CD1c-positive myeloid dendritic cell (primary cell): ENCODE data around the gene ADGRD2.

Source experiments
- DNase-seq: peaks from one replicate; pipeline ENCODE4 v3.0.0-alpha.2; 2016; ENCODE audit errors: extremely low spot score

The ADGRD2 gene

GRCh38 chr9:124478354-124478753, 28.1 kb downstream of the ADGRD2 start:
- no peak for DNase-seq

DNA sequence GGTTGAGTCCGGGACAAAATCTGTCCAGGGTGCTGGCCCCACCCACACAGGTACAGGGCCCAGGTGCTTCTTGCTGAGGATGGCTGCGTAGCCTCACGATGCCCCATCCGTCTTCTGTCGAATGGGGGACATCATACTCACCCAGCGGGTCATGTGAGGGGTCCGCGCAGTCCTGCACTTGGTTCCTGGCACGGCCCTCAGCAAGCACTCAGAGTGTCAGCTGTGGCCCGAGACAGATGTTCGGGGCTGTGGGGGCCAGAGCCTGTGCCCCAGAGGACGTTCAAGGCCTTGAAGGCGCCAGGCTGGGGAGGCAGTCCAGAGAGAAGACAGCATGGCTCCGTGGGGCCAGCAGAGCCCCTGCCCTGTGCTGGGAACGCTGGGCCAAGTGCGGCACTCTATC, 29.1 kb downstream of the ADGRD2 start:
- no peak for DNase-seq

GRCh38 chr9:124479947-124480620, 29.8 kb downstream of the ADGRD2 start:
- DNase-seq: no peak

DNA sequence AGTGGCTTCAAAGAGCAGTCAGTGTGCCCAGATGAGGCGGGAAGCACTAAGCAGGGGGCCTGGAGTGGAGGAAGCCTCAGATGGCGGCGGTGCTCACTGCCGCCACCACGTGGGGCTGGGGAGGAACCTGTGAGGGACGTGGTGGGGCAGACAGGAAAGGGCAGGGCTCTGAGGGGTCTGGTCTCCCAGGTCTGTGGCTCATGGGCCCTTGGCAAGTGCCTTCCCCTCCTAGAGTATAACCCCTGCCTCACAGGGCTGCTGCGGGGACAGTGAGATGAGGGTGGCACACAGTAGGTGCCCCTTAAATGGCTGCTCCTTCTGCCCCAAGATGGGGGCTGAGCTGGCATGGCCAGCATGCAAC, 30.4 kb downstream of the ADGRD2 start:
- no peak for DNase-seq

GRCh38 chr9:124481115-124481514, 30.9 kb downstream of the ADGRD2 start:
- no peak for DNase-seq

DNA sequence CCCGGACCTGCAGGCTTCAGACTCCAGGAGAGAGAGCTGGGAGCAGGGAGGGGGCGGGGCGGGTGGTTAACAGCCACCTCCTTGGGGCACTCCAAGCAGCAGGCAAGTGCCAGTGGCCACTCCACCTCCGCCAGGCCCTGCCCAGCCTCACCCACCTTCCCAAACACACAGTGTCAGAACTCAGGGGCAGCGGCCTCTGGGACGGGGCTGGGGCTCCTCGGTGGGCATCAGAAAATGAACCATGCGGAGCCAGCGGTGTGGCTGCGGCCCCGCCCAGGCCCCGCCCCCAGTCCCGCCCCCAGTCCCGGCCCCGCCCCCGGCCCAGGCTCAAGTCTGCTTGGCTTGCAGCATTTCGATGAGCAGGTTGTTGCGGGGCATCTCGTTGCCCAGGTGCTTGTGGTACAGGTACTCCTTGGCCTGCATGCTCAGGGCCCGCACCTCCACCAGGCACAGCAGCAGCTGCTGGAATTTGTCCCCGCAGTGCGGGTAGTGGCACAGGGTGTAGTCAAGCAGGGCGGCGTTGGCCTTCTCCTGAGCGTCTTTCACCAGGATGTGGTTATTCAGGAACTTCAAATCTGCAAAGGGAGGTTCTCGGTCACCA, 32.3 kb downstream of the ADGRD2 start:
- DNase-seq: no peak

DNA sequence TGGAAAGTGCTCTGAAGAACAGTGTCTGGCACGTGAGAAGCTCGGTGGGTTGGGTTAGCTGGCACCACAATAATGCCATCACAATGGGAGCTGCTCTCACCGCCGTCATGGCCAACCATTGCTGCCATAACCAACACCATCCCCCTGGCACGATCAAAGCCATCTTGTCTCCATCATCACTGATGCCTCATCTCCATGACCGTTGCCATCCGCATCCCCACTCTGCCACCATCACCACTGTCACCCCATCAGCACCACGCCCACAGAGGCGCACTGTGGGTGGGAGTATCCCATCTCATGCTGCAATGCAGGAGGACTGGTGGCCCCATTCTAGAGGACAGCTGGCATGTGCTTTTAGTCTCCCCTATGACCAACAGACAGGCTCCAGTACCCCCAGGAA, 33.2 kb downstream of the ADGRD2 start:
- no peak for DNase-seq

DNA sequence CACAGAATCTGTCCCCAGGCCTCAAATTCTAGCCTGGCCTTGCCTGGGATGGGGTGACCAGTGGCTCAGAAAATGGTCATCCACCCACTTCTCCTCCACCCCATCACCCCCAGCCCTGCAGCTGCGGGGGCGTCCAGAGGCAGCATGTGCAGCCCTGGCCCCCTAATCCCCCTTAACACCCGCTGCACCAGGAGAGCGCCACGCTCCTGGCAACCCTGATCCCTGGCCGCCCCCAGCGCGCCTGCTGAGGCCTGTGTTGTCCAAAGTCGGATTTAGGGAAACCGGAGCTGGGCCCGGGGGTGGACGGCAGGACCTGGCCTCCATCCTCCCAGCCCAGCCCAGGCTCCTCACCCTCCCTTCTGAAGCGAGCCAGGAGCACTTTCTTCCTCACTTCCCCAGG, 35.0 kb downstream of the ADGRD2 start:
- DNase-seq: no peak

DNA sequence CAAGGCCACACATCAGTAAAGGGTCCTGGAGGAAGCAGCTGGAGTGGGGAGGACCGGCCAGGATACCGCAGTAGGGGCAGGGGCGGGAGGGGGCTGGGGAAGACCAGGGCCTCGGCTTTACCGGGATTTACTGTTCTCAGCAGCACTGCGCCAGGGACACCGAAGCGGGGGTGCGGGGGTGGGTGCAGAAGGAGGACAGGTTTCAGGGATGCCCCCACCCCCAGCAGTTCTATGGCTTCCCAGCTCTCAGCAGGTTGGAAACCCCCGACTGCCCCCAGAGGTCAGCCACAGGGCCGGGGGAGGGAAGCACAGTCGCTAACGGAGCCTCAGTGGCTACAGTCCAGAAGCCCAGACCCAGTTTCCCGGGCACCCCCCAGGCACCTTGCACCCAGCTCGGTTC, 35.7 kb downstream of the ADGRD2 start:
- no peak for DNase-seq

- DNase-seq: no peak
Measured at GRCh38 chr9:124486778-124487259, 36.6 kb downstream of the ADGRD2 start.

GRCh38 chr9:124487260-124488182, 37.3 kb downstream of the ADGRD2 start:
- no peak for DNase-seq

- no peak for DNase-seq
Measured at GRCh38 chr9:124488641-124489210, 38.5 kb downstream of the ADGRD2 start.

- no peak for DNase-seq
Measured at GRCh38 chr9:124489222-124489621, 39.0 kb downstream of the ADGRD2 start.

GRCh38 chr9:124490004-124490403, 39.8 kb downstream of the ADGRD2 start:
- no peak for DNase-seq

- DNase-seq: no peak
Measured at GRCh38 chr9:124491049-124491975, 41.1 kb downstream of the ADGRD2 start.

DNA sequence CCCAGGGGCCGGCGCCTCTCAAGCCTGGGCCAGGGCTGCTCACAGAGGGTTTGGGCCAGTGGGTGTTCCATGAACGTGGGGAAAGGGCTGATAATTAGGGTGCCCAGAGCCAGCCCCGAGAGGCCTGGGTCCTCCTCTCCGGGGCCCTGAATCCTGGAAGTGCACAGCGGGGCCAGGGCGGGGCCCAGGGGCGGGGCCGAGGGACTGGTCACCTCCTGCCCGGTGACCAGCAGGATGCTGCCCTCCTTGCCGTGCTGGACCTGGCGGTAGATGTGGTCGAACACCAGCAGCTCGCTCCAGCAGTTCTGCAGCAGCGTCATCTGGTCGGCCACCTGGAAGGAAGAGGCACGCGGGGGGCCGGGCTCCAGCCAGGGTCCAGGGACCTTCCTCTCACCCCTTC, 42.6 kb downstream of the ADGRD2 start:
- no peak for DNase-seq

GRCh38 chr9:124493218-124493617, 43.0 kb downstream of the ADGRD2 start:
- no peak for DNase-seq

DNA sequence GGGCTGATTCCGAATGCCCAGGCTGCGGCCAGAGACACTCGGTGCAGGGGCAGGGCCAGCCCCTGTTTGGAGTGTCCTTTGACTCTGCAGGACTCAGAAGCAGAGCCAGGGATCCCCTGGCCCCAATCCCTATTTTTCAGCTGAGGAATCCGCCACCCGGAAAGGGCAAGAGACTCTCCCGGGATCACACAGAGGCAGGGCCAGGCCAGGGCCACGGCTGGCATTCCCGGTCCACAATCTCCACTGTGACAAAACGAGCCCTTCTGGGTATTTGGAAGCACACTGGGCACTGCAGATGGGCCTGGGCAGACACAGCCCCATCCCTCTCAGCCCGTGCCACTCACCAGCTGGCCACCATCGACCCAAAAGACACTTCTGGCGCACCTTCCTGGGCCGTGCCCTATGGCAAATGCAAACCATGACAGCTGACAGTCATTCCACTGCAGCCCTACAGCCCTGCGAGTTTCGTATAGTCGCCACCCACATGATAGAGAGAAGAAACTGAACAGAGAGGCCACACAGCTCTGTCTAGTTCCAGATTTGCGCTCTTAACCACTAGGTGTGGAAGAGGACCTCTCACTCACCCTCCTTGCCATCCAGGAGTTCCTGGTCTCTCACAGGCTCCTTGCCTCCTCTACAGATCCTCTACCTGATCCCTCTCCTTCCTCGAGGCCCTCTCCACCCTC, 43.7 kb downstream of the ADGRD2 start:
- DNase-seq: no peak

GRCh38 chr9:124495126-124496074, 45.1 kb downstream of the ADGRD2 start:
- DNase-seq: no peak

- no peak for DNase-seq
Measured at GRCh38 chr9:124496075-124496449, 45.8 kb downstream of the ADGRD2 start.
